NCI-H524 (cell line): ENCODE measurements around the gene RPS6KA3.
A peak's percentile ranks its signal among the peaks of the same experiment; 100 is the strongest.
"Not testable (repeated sequence)": the region's sequence is repeated elsewhere in the genome, so short reads cannot be mapped to it uniquely, and the experiment has no call there.

ENCODE experiments used
- DNase-seq, 2 experiments: peaks; one replicate each; lab custom pipeline; 2025; lab: John Stamatoyannopoulos, UW

Gene RPS6KA3

GRCh38 chrX:20265221-20265725 is 1.4 kb downstream of the RPS6KA3 start:
- DNase-seq = peak; percentile 12 to 62

- DNase-seq = no peak
Observed at GRCh38 chrX:20263474-20263873, 3.2 kb downstream of the RPS6KA3 start.

GRCh38 chrX:20260885-20261284 is 5.8 kb downstream of the RPS6KA3 start:
- no peak for DNase-seq

DNA sequence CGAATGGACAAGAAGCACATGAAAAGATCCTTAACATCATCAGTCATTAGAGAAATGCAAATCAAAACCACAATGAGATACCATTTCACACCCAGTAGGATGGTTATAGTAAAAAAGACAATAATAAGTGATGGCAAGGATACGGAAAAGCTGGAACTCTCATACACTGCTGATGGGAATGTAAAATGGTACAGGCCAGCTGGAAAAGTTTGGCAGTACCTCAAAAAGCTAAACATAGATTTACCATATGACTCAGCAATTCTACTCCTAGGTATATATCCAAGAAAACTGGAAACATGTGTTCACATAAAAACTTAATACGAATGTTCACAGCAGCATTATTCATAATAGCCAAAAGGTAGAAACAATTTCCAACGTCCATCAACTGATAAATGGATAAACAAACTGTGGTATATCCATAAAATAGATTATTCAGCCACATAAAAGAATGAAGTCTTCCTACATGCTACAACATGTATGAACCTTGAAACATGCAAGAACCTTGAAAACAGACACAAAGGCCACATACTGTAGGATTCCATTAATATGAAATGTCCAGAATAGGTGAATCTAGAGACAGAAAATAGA is 11.9 kb downstream of the RPS6KA3 start:
- DNase-seq = no peak

DNA sequence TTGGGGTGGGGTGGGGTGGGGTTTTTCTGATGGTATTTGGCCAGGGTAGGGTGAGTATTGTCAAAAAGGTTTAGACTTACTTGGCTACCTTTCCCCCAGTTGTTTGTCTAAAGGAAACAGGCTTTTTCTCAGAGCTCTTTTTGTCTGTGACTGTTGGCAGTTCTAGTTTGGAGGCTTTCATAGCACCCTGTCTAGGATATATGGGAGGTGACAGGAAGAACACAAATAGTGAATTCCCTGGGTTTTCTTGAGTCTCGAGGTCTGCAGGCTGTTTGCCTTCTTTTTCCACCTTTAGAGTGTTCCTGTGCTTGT is 13.5 kb downstream of the RPS6KA3 start:
- no peak for DNase-seq

DNA sequence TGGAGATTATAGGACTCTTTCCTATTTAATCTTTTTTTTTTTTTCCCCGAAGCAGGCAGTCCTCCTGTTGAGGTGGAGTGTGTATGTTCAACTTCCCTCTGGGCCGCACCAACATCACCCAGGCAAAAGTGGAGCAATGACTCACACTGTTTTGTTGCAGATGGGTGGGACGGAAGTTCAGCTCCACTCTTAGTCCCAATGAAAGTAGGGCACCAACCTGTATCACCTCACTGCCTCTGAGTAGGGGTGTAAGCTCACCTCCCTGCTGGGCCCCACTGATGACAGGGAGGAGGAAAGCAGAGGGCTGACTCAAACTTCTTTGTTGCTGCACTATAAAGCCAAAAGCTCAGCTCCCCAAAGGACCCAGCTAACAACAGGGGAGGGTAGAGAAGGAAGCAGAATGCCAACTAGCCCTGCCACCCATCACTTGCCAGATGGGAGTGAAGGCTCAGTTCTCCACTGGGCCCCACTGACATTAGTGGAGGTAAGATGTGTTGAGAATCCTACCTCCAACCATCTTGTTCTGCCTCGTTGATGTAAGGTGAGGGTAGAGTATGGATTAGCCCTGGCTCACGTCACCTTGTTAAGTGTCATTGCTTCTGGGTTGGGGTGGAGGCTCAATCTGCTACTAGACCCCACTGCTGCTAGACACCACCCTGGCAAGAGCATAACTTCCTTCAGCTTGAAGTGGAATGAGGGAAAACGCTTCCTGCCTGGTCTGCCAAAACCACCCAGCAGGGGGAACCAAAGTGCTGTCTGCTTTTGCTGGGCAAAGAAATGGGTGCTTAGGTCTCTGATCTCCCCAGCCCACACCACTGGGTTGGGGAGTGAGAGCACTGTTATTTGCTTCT is 14.1 kb downstream of the RPS6KA3 start:
- DNase-seq = peak; percentile 9 to 20

DNA sequence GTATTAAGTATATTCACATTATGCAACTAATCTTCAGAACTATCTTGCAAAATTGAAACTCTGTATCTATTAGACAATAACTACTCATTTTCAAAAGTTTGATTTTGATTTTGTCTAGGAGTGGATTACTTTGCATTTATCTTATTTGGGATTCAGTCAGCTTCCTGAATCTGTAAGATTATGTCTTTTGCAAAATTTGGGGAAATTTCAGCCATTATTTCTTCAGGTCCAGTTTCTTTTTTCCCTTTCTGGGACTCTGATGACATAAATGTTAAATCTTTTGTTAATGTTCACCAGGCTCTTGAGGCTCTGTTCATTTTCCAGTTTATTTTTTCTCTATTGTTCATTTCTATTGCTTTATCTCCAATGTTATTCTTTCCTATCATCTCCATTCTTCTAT is 15.0 kb downstream of the RPS6KA3 start:
- no peak for DNase-seq

GRCh38 chrX:20250146-20250545 is 16.6 kb downstream of the RPS6KA3 start:
- DNase-seq = not testable (repeated sequence)

DNA sequence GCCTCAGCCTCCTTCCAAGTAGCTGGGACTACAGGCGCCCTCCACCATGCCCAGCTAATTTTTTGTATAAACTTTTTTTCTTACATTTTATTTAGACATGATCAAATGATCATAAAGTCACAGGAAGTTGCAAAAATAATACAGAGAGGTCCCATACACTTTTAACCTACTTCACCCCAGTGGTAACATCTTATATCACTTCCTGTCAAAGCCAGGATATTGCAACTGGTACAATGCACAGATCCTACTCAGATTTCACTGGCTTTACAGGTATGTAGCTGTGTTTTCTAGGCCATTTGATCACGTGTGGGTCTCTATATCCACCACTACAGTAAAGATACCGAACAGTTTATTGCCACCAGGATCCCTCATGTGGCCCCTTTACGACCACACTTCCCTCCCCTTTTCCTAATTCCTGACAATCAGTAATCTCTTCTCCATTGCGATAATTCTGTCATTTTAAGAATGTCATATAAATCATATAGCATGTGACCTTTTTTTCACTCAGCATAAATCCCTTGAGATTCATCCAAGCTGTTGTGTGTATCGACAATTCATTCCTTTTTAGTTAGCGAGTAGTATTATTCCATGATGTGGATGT is 18.0 kb downstream of the RPS6KA3 start:
- DNase-seq = no peak

DNA sequence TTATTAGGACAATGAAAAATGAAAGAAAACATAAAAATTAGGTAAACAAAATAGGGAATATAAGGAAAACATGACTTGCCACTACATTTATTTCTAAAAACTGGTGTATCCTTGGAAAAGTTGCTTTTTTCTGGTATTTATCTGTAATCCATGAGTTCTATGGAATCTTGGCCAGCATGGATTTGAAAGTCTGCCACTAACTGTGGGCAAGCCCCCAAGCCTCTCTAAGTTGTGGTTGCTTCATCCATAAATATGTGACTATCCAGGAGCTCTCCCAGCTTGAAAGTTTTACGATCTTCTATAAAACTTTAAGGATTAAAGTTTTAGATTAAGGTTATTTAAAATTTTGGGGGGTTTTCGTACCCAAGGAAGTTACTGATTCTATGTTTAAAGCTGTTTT is 21.8 kb downstream of the RPS6KA3 start:
- DNase-seq = no peak

GRCh38 chrX:20240201-20240600 is 26.5 kb downstream of the RPS6KA3 start:
- no peak for DNase-seq

- DNase-seq = no peak
Observed at GRCh38 chrX:20237864-20238263, 28.8 kb downstream of the RPS6KA3 start.

GRCh38 chrX:20235755-20236154 is 31.0 kb downstream of the RPS6KA3 start:
- DNase-seq = no peak

DNA sequence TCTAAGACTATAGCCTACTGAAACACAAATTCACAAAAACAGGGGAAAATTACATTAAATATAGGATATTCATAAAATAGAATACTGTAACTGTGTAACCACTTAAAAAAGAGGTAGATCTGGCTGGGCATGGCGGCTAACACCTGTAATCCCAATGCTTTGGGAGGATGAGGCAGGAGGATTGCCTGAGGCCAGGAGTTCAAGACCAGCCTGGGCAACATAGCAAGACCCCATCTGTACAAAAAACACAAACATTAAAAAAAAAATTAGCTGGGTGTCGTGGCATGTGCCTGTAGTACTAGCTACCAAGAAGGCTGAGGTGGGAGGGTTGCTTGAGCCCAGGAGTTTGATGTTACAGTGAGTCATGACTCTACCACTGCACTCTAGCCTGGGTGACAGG is 33.4 kb downstream of the RPS6KA3 start:
- DNase-seq = no peak

GRCh38 chrX:20231598-20231997 is 35.1 kb downstream of the RPS6KA3 start:
- DNase-seq = no peak

- no peak for DNase-seq
Observed at GRCh38 chrX:20230406-20230805, 36.3 kb downstream of the RPS6KA3 start.

GRCh38 chrX:20229155-20229554 is 37.6 kb downstream of the RPS6KA3 start:
- DNase-seq = no peak

DNA sequence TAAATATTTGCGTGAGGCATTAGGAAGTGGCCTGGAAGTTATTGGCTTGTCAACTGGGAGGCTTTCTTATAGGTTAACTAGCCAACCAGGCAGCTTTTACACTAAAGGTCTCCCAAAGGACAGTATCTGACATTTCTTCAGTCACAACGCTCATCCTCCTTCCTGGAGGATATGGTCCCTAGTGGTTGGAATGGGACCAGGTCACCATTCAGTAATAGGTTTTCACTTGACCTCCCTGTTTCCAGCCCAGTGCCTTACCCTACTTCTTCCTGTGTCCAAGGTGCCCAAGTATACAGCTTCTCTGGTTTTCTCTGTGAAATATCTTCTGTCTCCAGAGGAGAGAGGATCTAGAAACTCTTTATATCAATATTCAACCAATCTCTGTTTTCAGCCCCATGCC is 38.5 kb downstream of the RPS6KA3 start:
- DNase-seq = no peak

- no peak for DNase-seq
Observed at GRCh38 chrX:20227116-20227515, 39.6 kb downstream of the RPS6KA3 start.

DNA sequence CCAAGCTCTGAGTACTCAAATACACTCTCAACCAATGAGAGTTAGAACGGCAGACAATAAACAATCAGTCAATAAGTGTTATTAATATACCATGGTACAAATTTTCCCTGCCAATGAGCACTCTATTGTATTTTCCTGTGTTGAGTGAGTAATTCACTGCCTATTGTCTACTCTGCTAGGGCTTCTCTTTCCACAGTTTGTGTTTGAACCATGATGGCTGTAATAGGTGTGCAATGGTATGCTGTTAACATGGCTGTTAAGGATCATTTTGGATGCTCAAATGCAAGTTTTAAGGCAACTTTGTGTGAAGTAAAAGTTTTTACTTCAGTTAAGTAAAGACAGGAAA is 41.2 kb downstream of the RPS6KA3 start:
- no peak for DNase-seq

GRCh38 chrX:20224814-20225487 is 41.8 kb downstream of the RPS6KA3 start:
- no peak for DNase-seq

- no peak for DNase-seq
Observed at GRCh38 chrX:20221902-20222301, 44.8 kb downstream of the RPS6KA3 start.
